Breast epithelium (tissue), 3 donors: ENCODE measurements around the gene C12orf57.

Experiments used
- CTCF ChIP-seq, 3 donors: fragments of 450-650 bp; IDR thresholded peaks; one replicate each; pipeline ENCODE4 v1.5.1; 2016 to 2017; ENCODE audit warnings: antibody characterized with exemption in 3 of 3, mild to moderate bottlenecking in 3 of 3, moderate library complexity in 3 of 3
- POLR2A ChIP-seq: fragments of 450-650 bp; IDR thresholded peaks from one replicate; pipeline ENCODE4 v1.6.1; 2016; ENCODE audit warnings: antibody characterized with exemption, mild to moderate bottlenecking, moderate library complexity

DNA sequence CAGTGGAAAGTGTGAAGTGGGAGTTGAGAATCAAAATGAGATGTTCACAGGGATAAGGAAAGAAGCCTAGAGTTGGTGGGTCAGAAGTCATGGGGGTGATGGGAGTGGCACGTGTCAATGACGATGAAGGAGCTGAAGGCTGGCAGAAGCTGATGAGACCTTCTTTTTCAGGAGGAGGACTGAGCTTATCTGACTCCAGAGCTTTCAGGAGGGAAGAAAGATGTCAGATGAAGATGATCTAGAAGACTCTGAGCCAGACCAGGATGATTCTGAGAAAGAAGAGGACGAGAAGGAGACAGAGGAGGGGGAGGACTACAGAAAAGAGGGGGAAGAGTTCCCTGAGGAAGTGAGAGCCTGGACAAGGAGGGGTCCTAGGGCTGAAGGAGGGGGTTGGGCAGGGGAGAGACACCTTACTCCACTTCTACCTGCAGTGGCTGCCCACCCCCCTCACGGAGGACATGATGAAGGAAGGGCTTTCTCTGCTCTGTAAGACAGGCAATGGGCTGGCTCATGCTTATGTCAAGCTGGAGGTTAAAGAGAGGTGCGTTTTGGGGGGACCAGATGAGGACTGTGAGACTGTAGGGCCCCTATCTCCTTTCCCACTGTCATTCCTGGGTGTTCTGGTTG, 38.3 kb upstream of the C12orf57 start:
- TF ChIP-seq CTCF (IDR thresholded peaks at IDR 0.05) (no peak), POLR2A (no peak)
